ENCODE measurements around the gene SESN1. TPM values are rescaled to one million over a fixed set of nuclear protein-coding genes. Genes with fewer than 3 reads are reported as not detected.

Gene SESN1
- total RNA-seq, 2 experiments from 2014 or later: 10.8 to 13.8 TPM

DNA sequence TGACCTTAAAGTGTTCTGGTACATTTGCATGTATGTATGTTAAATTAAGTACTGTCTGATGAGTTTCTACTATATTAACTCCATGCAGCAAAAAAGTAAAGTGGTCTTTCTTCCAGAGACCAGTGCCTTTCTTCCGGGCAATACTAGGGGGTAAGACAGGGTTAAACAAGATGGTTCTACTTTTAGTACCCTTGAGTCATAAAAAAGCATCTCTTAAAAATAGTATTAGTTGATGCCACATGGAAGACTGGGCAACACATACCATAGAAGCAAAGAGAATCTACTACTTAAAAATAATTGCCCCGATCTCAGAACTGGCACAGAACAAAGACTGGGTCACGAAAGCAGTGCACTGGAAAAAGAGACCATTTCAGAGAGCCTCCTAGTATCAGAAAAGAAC lies 66.2 kb downstream of the SESN1 start:
- H3K9me3 ChIP-seq (ENCODE audit: low read length): no peaks in the 10 kb centered on the region
- peaks cover 2% of the 10 kb centered on the region for H3K4me1 ChIP-seq (ENCODE audit: insufficient read depth, low read length, poor library complexity, severe bottlenecking)
- H3K4me2 ChIP-seq (ENCODE audit: low read length): no peak overlapping the region
- POLR2A ChIA-PET: interaction anchor here (1.1 to 1.4 kb wide), 2 partner anchors 10 to 21 kb away, joined by 3 to 4 read pairs; no protein-coding TSS in a partner anchor
- DNase-seq (ENCODE audit: low spot score): no peak
- TF ChIP-seq, protein P1, sequence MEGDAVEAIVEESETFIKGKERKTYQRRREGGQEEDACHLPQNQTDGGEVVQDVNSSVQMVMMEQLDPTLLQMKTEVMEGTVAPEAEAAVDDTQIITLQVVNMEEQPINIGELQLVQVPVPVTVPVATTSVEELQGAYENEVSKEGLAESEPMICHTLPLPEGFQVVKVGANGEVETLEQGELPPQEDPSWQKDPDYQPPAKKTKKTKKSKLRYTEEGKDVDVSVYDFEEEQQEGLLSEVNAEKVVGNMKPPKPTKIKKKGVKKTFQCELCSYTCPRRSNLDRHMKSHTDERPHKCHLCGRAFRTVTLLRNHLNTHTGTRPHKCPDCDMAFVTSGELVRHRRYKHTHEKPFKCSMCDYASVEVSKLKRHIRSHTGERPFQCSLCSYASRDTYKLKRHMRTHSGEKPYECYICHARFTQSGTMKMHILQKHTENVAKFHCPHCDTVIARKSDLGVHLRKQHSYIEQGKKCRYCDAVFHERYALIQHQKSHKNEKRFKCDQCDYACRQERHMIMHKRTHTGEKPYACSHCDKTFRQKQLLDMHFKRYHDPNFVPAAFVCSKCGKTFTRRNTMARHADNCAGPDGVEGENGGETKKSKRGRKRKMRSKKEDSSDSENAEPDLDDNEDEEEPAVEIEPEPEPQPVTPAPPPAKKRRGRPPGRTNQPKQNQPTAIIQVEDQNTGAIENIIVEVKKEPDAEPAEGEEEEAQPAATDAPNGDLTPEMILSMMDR (conservative IDR thresholded peaks at IDR 0.05; ENCODE audit: low read length): no peak
- no peak for TF ChIP-seq EZH2phosphoT487 (IDR thresholded peaks at IDR 0.05; ENCODE audit: borderline replicate concordance, low read depth, low read length)
- BruUV-seq (replicated peaks): no TSS peak
- CTCF ChIA-PET (ENCODE audit: unreplicated experiment): no interaction called here
- H3K79me2 ChIP-seq (ENCODE audit: insufficient read depth, low read depth, low read length): no peaks in the 10 kb centered on the region
- no peaks in the 10 kb centered on the region for H3K9me2 ChIP-seq (ENCODE audit: insufficient read depth, low read length)
- intact Hi-C loops (cut with micrococcal nuclease; ENCODE audit: unreplicated experiment): no loop called here
- H2AFZ ChIP-seq (ENCODE audit: low read length): no peak overlapping the region
- no peak overlapping the region for H3K27ac ChIP-seq (ENCODE audit: low read depth, low read length, poor library complexity, severe bottlenecking)
- H3K36me3 ChIP-seq (ENCODE audit: insufficient read depth, low read length): no peaks in the 10 kb centered on the region
- no peak overlapping the region for H3K4me3 ChIP-seq (ENCODE audit: low read depth, low read length, poor library complexity, severe bottlenecking)
- H4K20me1 ChIP-seq (ENCODE audit: insufficient read depth, low read length): no peaks in the 10 kb centered on the region

DNA sequence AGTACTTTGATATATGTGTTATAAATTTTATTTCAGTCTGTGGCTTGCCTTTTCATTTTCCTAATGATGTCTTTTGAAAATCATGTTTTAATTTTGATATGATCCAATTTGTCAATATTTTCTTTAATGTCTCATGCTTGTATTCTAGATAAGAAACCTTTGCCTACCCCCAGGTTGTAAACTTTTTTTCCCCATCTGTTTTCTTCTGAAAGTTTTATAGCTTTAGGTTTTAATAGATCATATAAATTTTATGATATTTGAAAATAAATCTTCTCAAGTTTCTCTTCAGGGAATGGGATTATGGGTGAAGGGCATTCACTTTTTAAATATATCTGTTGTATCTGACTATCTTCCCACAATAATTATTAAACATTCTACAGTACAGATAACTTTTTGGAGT lies 66.7 kb downstream of the SESN1 start:
- Histone ChIP-seq H3K9me3 (ENCODE audit: low read length) (no peaks in the 10 kb centered on the region), H3K9me2 (ENCODE audit: insufficient read depth, low read length) (no peaks in the 10 kb centered on the region), H3K27ac (ENCODE audit: low read depth, low read length, poor library complexity, severe bottlenecking) (no peak overlapping the region), H3K4me1 (ENCODE audit: insufficient read depth, low read length, poor library complexity, severe bottlenecking) (peaks cover 4% of the 10 kb centered on the region), H3K4me2 (ENCODE audit: low read length) (no peak overlapping the region), H3K79me2 (ENCODE audit: insufficient read depth, low read depth, low read length) (no peaks in the 10 kb centered on the region), H4K20me1 (ENCODE audit: insufficient read depth, low read length) (no peaks in the 10 kb centered on the region), H2AFZ (ENCODE audit: low read length) (no peak overlapping the region), H3K36me3 (ENCODE audit: insufficient read depth, low read length) (no peaks in the 10 kb centered on the region), H3K4me3 (ENCODE audit: low read depth, low read length, poor library complexity, severe bottlenecking) (no peak overlapping the region)
- POLR2A ChIA-PET: interaction anchor here (1.0 to 1.1 kb wide), 2 partner anchors 12 to 22 kb away, joined by 3 to 4 read pairs; no protein-coding TSS in a partner anchor
- intact Hi-C loops (cut with micrococcal nuclease; ENCODE audit: unreplicated experiment): no loop called here
- TF ChIP-seq, protein P1 (conservative IDR thresholded peaks at IDR 0.05; ENCODE audit: low read length): no peak
- TF ChIP-seq EZH2phosphoT487 (IDR thresholded peaks at IDR 0.05; ENCODE audit: borderline replicate concordance, low read depth, low read length): no peak
- CTCF ChIA-PET (ENCODE audit: unreplicated experiment): no interaction called here
- BruUV-seq (replicated peaks): no TSS peak
- DNase-seq (ENCODE audit: low spot score): no peak

DNA sequence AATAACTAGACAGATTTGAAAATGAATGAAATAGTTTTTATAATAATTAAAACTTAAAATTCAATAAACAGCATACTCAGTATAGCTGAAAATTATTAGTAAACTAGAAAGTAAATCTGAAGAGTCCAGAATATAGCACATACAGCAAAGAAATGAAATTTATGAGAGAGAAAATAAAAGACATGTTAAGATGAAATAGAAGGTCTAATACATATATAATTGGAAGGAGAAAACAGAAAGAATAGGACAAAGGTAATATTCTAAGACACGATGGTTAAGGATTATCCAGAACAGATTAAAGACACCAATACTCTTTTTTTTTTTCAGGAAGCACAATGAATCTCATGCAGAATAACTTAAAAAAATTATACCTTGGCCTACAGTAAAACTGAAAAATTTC lies 69.0 kb downstream of the SESN1 start:
- Histone ChIP-seq H3K4me2 (ENCODE audit: low read length) (no peak overlapping the region), H3K79me2 (ENCODE audit: insufficient read depth, low read depth, low read length) (no peaks in the 10 kb centered on the region), H2AFZ (ENCODE audit: low read length) (no peak overlapping the region), H4K20me1 (ENCODE audit: insufficient read depth, low read length) (no peaks in the 10 kb centered on the region), H3K9me2 (ENCODE audit: insufficient read depth, low read length) (no peaks in the 10 kb centered on the region), H3K27ac (ENCODE audit: low read depth, low read length, poor library complexity, severe bottlenecking) (no peak overlapping the region), H3K9me3 (ENCODE audit: low read length) (no peaks in the 10 kb centered on the region), H3K4me3 (ENCODE audit: low read depth, low read length, poor library complexity, severe bottlenecking) (no peak overlapping the region), H3K36me3 (ENCODE audit: insufficient read depth, low read length) (no peaks in the 10 kb centered on the region), H3K4me1 (ENCODE audit: insufficient read depth, low read length, poor library complexity, severe bottlenecking) (peaks cover 4% of the 10 kb centered on the region)
- ChIA-PET CTCF (ENCODE audit: unreplicated experiment) (no interaction called here), POLR2A (interaction anchor here (1.2 to 1.3 kb wide), 2 partner anchors 9 to 17 kb away, joined by 3 to 4 read pairs; no protein-coding TSS in a partner anchor)
- intact Hi-C loops (cut with micrococcal nuclease; ENCODE audit: unreplicated experiment): no loop called here
- no TSS peak for BruUV-seq (replicated peaks)
- TF ChIP-seq, protein P1 (conservative IDR thresholded peaks at IDR 0.05; ENCODE audit: low read length): no peak
- no peak for TF ChIP-seq EZH2phosphoT487 (IDR thresholded peaks at IDR 0.05; ENCODE audit: borderline replicate concordance, low read depth, low read length)
- DNase-seq (ENCODE audit: low spot score): no peak

Data from OCI-LY7 (cell line).